Activated naive CD8-positive, alpha-beta T cell (primary cell): ENCODE data around the gene SNAI1.
A peak's percentile ranks its signal among the peaks of the same experiment; 100 is the strongest.

Experiments used
- H3K27ac Mint-ChIP-seq: one replicate; pipeline ENCODE4 v1.8.0; 2021; ENCODE audit warnings: mixed read lengths
- H3K27me3 Mint-ChIP-seq: one replicate; pipeline ENCODE4 v1.8.0; 2021; ENCODE audit warnings: mixed read lengths
- H3K36me3 Mint-ChIP-seq: one replicate; pipeline ENCODE4 v1.8.0; 2021; ENCODE audit warnings: mixed read lengths
- H3K4me1 Mint-ChIP-seq: one replicate; pipeline ENCODE4 v1.8.0; 2021; ENCODE audit warnings: low read depth, mixed read lengths
- H3K4me3 Mint-ChIP-seq: one replicate; pipeline ENCODE4 v1.8.0; 2021; ENCODE audit warnings: mild to moderate bottlenecking, mixed read lengths
- H3K9me3 Mint-ChIP-seq: one replicate; pipeline ENCODE4 v1.8.0; 2021; ENCODE audit warnings: low read depth, mixed read lengths

SNAI1 gene

GRCh38 chr20:49982346-49983122, at the start of gene SNAI1:
SNAI1 (plus strand) TSS chr20:49982980; CDS start chr20:49983060, 80 bp downstream.
- H3K4me3 Mint-ChIP-seq: peak within 1 kb of the TSS; percentile 69
- peak within 1 kb of the TSS; percentile 85 for H3K27ac Mint-ChIP-seq
- peaks cover 30% of the 10 kb centered on the region for H3K4me1 Mint-ChIP-seq
- no peaks in the 10 kb centered on the region for H3K9me3 Mint-ChIP-seq
- no peaks in the 10 kb centered on the region for H3K27me3 Mint-ChIP-seq
- H3K36me3 Mint-ChIP-seq: no peaks in the 10 kb centered on the region

GRCh38 chr20:49935746-49936152, 47.0 kb upstream of the SNAI1 start:
- no peaks in the 10 kb centered on the region for H3K27me3 Mint-ChIP-seq
- H3K36me3 Mint-ChIP-seq: no peaks in the 10 kb centered on the region
- H3K9me3 Mint-ChIP-seq: no peaks in the 10 kb centered on the region
- peak overlapping the region; percentile 22 for H3K27ac Mint-ChIP-seq
- H3K4me3 Mint-ChIP-seq: peak overlapping the region; percentile 99
- peaks cover 38% of the 10 kb centered on the region for H3K4me1 Mint-ChIP-seq

- H3K27ac Mint-ChIP-seq: peak within 1 kb of the TSS; percentile 94
- no peaks in the 10 kb centered on the region for H3K36me3 Mint-ChIP-seq
- peak within 1 kb of the TSS; percentile 99 for H3K4me3 Mint-ChIP-seq
- no peaks in the 10 kb centered on the region for H3K9me3 Mint-ChIP-seq
- H3K4me1 Mint-ChIP-seq: peaks cover 44% of the 10 kb centered on the region
- no peaks in the 10 kb centered on the region for H3K27me3 Mint-ChIP-seq
Measured at GRCh38 chr20:49936153-49937026, 46.4 kb upstream of the SNAI1 start, which contains the start of gene RNF114. RNF114 (plus strand) TSS chr20:49936397; CDS start chr20:49936413, 16 bp downstream.

- no peaks in the 10 kb centered on the region for H3K36me3 Mint-ChIP-seq
- H3K9me3 Mint-ChIP-seq: no peaks in the 10 kb centered on the region
- no peaks in the 10 kb centered on the region for H3K27me3 Mint-ChIP-seq
- peaks cover 51% of the 10 kb centered on the region for H3K4me1 Mint-ChIP-seq
- peak overlapping the region; percentile 94 for H3K27ac Mint-ChIP-seq
- H3K4me3 Mint-ChIP-seq: peak overlapping the region; percentile 99
Measured at GRCh38 chr20:49937027-49937929, 45.5 kb upstream of the SNAI1 start.

- Mint-ChIP-seq H3K27me3 (no peaks in the 10 kb centered on the region), H3K36me3 (no peaks in the 10 kb centered on the region), H3K27ac (peak overlapping the region; percentile 86), H3K4me3 (peak overlapping the region; percentile 99), H3K9me3 (no peaks in the 10 kb centered on the region), H3K4me1 (peaks cover 55% of the 10 kb centered on the region)
Measured at GRCh38 chr20:49938173-49939163, 44.3 kb upstream of the SNAI1 start.

- Mint-ChIP-seq H3K27me3 (no peaks in the 10 kb centered on the region), H3K4me1 (peaks cover 54% of the 10 kb centered on the region), H3K36me3 (peaks cover 2% of the 10 kb centered on the region), H3K9me3 (no peaks in the 10 kb centered on the region), H3K27ac (peak overlapping the region; percentile 50), H3K4me3 (no peak overlapping the region)
Measured at GRCh38 chr20:49941456-49941855, 41.3 kb upstream of the SNAI1 start.

- Mint-ChIP-seq H3K4me3 (no peak overlapping the region), H3K9me3 (no peaks in the 10 kb centered on the region), H3K27me3 (no peaks in the 10 kb centered on the region), H3K27ac (no peak overlapping the region), H3K4me1 (peaks cover 50% of the 10 kb centered on the region), H3K36me3 (peaks cover 5% of the 10 kb centered on the region)
Measured at GRCh38 chr20:49942303-49942702, 40.5 kb upstream of the SNAI1 start.

GRCh38 chr20:49942942-49943341, 39.8 kb upstream of the SNAI1 start:
- H3K27ac Mint-ChIP-seq: no peak overlapping the region
- no peaks in the 10 kb centered on the region for H3K27me3 Mint-ChIP-seq
- no peak overlapping the region for H3K4me3 Mint-ChIP-seq
- peaks cover 5% of the 10 kb centered on the region for H3K36me3 Mint-ChIP-seq
- peaks cover 45% of the 10 kb centered on the region for H3K4me1 Mint-ChIP-seq
- H3K9me3 Mint-ChIP-seq: no peaks in the 10 kb centered on the region

- Mint-ChIP-seq H3K9me3 (no peaks in the 10 kb centered on the region), H3K27me3 (no peaks in the 10 kb centered on the region), H3K27ac (no peak overlapping the region), H3K36me3 (peaks cover 6% of the 10 kb centered on the region), H3K4me1 (peaks cover 25% of the 10 kb centered on the region), H3K4me3 (no peak overlapping the region)
Measured at GRCh38 chr20:49945306-49945700, 37.5 kb upstream of the SNAI1 start.

GRCh38 chr20:49945701-49946477, 36.9 kb upstream of the SNAI1 start:
- H3K4me3 Mint-ChIP-seq: no peak overlapping the region
- peaks cover 25% of the 10 kb centered on the region for H3K4me1 Mint-ChIP-seq
- H3K27me3 Mint-ChIP-seq: no peaks in the 10 kb centered on the region
- H3K36me3 Mint-ChIP-seq: peaks cover 6% of the 10 kb centered on the region
- H3K9me3 Mint-ChIP-seq: no peaks in the 10 kb centered on the region
- no peak overlapping the region for H3K27ac Mint-ChIP-seq

- no peaks in the 10 kb centered on the region for H3K27me3 Mint-ChIP-seq
- H3K36me3 Mint-ChIP-seq: peaks cover 6% of the 10 kb centered on the region
- peak overlapping the region; percentile 22 for H3K27ac Mint-ChIP-seq
- no peaks in the 10 kb centered on the region for H3K9me3 Mint-ChIP-seq
- H3K4me3 Mint-ChIP-seq: no peak overlapping the region
- H3K4me1 Mint-ChIP-seq: peaks cover 13% of the 10 kb centered on the region
Measured at GRCh38 chr20:49948178-49948577, 34.6 kb upstream of the SNAI1 start.

- no peak overlapping the region for H3K4me3 Mint-ChIP-seq
- H3K36me3 Mint-ChIP-seq: peaks cover 6% of the 10 kb centered on the region
- H3K9me3 Mint-ChIP-seq: no peaks in the 10 kb centered on the region
- H3K27ac Mint-ChIP-seq: peak overlapping the region; percentile 66
- no peaks in the 10 kb centered on the region for H3K27me3 Mint-ChIP-seq
- peaks cover 12% of the 10 kb centered on the region for H3K4me1 Mint-ChIP-seq
Measured at GRCh38 chr20:49948809-49949507, 33.8 kb upstream of the SNAI1 start.
